ENCODE results near the gene MOB2.
A peak's percentile ranks its signal among the peaks of the same experiment; 100 is the strongest.

Gene MOB2

DNA sequence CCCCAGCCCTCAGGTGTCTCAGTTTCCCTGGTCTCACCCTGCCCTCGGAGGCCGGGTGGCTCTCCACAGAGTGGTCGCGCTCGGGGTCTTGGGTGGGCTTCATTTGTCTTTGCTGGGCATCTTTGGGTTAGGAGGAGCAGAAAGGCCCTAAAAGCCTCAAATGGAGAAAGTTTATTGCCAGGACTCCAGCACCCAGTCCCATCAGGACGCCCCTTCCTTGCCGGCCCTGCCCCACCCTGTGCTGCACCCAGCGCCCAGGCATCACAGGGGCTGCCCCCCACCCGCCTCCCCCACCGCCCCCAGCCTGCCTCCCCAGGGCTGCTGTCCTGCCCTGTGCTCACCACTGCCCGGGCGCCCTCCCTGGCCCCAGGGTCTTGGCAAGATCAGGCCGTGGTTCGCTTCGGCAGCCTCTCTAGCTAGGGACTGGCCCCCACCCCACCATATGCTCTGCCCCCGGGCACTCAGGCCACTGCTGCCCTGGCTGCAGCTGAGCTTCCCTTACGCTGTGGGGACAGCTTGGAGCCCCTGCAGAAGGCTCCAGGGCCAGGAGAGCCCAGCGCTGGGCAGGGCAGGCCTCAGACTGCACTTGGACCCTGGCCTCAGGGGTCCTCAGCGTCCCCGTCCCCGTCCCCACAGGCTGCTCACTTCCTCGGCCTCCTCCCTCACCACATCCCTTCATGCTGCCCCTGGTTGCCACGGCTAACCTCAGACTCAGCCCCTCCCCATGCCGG is 31.4 kb downstream of the MOB2 start:
- TF ChIP-seq EZH2phosphoT487 (IDR thresholded peaks at IDR 0.05; ENCODE audit: borderline replicate concordance) (no peak), CTCF (conservative IDR thresholded peaks at IDR 0.05; ENCODE audit: low read length) (no peak)
- Histone ChIP-seq H4K20me1 (ENCODE audit: insufficient read depth, low read length, poor library complexity, severe bottlenecking) (no peaks in the 10 kb centered on the region), H3K9me2 (replicated peaks; ENCODE audit: low read depth, low read length) (no peaks in the 10 kb centered on the region), H3K27me3 (ENCODE audit: insufficient read depth, low read length, poor library complexity, severe bottlenecking) (no peaks in the 10 kb centered on the region), H3K9ac (ENCODE audit: low read depth, low read length, poor library complexity, severe bottlenecking) (no peak overlapping the region), H3F3A (ENCODE audit: low read depth) (no peaks in the 10 kb centered on the region), H3K9me3 (ENCODE audit: insufficient read depth, low read depth, low read length) (no peaks in the 10 kb centered on the region), H3K4me1 (ENCODE audit: insufficient read depth, low read length, poor library complexity, severe bottlenecking) (no peaks in the 10 kb centered on the region), H3K79me2 (ENCODE audit: insufficient read depth, low read length) (no peaks in the 10 kb centered on the region), H3K36me3 (ENCODE audit: insufficient read depth, low read length) (no peaks in the 10 kb centered on the region), H3K4me2 (ENCODE audit: low read depth, low read length, poor library complexity, severe bottlenecking) (no peak overlapping the region), H2AFZ (ENCODE audit: low read length) (no peak overlapping the region), H3K4me3 (ENCODE audit: low read length, poor library complexity, severe bottlenecking) (no peak overlapping the region)

- no peaks in the 10 kb centered on the region for H3F3A ChIP-seq (ENCODE audit: low read depth)
- H3K4me3 ChIP-seq (ENCODE audit: low read length, poor library complexity, severe bottlenecking), result no peak overlapping the region
- no peak for TF ChIP-seq EZH2phosphoT487 (IDR thresholded peaks at IDR 0.05; ENCODE audit: borderline replicate concordance)
- no peak for TF ChIP-seq CTCF (conservative IDR thresholded peaks at IDR 0.05; ENCODE audit: low read length)
- no peaks in the 10 kb centered on the region for H4K20me1 ChIP-seq (ENCODE audit: insufficient read depth, low read length, poor library complexity, severe bottlenecking)
- no peaks in the 10 kb centered on the region for H3K4me1 ChIP-seq (ENCODE audit: insufficient read depth, low read length, poor library complexity, severe bottlenecking)
- H3K36me3 ChIP-seq (ENCODE audit: insufficient read depth, low read length), result no peaks in the 10 kb centered on the region
- H3K9ac ChIP-seq (ENCODE audit: low read depth, low read length, poor library complexity, severe bottlenecking), result no peak overlapping the region
- H2AFZ ChIP-seq (ENCODE audit: low read length), result no peak overlapping the region
- H3K9me3 ChIP-seq (ENCODE audit: insufficient read depth, low read depth, low read length), result no peaks in the 10 kb centered on the region
- no peaks in the 10 kb centered on the region for H3K79me2 ChIP-seq (ENCODE audit: insufficient read depth, low read length)
- H3K4me2 ChIP-seq (ENCODE audit: low read depth, low read length, poor library complexity, severe bottlenecking), result no peak overlapping the region
- H3K27me3 ChIP-seq (ENCODE audit: insufficient read depth, low read length, poor library complexity, severe bottlenecking), result no peaks in the 10 kb centered on the region
- H3K9me2 ChIP-seq (replicated peaks; ENCODE audit: low read depth, low read length), result no peaks in the 10 kb centered on the region
Measured at GRCh38 chr11:1454576-1454975, 32.0 kb downstream of the MOB2 start.

DNA sequence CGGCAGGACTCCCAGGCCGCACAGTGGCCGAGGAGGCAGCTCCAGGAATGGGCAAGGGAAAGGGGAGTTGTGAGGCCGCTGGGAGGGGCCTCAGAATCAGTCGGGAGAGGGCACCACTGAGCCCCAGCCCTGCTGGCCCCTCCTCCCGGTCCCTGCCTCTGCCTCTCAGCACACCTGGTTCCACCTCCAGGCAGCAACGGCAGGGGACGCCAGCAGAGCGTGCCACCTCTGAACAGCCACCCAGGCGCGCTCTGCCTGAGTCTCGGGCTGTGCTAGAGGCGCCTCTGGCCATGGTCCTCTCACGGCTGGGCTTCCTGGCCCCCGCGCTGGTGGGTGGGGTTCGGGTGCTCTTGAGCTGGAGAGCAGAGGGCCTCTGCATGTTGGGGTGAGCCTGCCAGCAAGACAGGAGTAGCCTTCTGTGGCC is 33.0 kb downstream of the MOB2 start:
- Histone ChIP-seq H3K36me3 (ENCODE audit: insufficient read depth, low read length) (no peaks in the 10 kb centered on the region), H2AFZ (ENCODE audit: low read length) (no peak overlapping the region), H3K79me2 (ENCODE audit: insufficient read depth, low read length) (no peaks in the 10 kb centered on the region), H3K9ac (ENCODE audit: low read depth, low read length, poor library complexity, severe bottlenecking) (no peak overlapping the region), H3F3A (ENCODE audit: low read depth) (no peaks in the 10 kb centered on the region), H3K4me2 (ENCODE audit: low read depth, low read length, poor library complexity, severe bottlenecking) (no peak overlapping the region), H3K9me3 (ENCODE audit: insufficient read depth, low read depth, low read length) (no peaks in the 10 kb centered on the region), H3K4me1 (ENCODE audit: insufficient read depth, low read length, poor library complexity, severe bottlenecking) (no peaks in the 10 kb centered on the region), H3K9me2 (replicated peaks; ENCODE audit: low read depth, low read length) (no peaks in the 10 kb centered on the region), H4K20me1 (ENCODE audit: insufficient read depth, low read length, poor library complexity, severe bottlenecking) (no peaks in the 10 kb centered on the region), H3K4me3 (ENCODE audit: low read length, poor library complexity, severe bottlenecking) (no peak overlapping the region), H3K27me3 (ENCODE audit: insufficient read depth, low read length, poor library complexity, severe bottlenecking) (no peaks in the 10 kb centered on the region)
- TF ChIP-seq CTCF (conservative IDR thresholded peaks at IDR 0.05; ENCODE audit: low read length) (peak; percentile 56), EZH2phosphoT487 (IDR thresholded peaks at IDR 0.05; ENCODE audit: borderline replicate concordance) (no peak)
